Measurements from ENCODE around the gene PPP2R5C.

Gene PPP2R5C

DNA sequence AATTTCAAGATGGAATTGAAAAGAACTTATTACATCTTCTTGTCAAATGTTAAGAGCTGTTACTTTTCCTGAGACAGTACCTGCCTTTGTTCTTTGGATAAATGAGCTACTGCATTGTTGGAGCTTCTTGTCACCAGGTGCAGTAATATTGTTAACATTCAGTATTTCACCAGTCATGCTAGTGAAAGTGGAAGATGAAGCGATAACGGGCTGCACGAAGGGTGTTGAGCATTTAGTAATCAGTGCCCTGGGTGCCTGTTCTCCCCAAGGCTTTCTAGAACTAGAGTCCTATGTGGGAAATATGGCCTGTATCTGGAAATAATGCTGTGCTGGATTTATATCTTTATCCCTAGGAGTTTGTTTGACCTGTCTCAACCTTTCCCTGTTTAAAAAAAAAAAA, 83.2 kb downstream of the PPP2R5C start:
- no peak for DNase-seq

DNA sequence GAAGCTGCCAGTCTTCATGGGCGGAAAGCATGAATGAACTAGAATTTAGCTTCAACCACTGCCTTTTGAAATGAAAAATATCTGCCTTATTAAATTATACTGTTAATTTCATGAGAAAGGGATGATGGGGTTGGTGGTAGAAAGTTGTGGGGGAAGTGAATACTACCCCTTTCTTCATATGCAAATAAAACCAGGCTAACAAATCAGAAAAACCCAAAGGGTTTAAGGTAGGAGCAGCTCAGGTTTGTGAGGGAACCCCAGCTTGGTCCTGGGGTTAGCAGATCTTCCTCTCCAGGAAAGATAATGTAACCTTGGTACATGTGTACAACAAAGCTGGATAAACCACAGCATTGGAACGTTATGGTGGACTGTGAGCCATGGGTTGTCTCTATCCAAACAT, 84.0 kb downstream of the PPP2R5C start:
- DNase-seq = no peak

DNA sequence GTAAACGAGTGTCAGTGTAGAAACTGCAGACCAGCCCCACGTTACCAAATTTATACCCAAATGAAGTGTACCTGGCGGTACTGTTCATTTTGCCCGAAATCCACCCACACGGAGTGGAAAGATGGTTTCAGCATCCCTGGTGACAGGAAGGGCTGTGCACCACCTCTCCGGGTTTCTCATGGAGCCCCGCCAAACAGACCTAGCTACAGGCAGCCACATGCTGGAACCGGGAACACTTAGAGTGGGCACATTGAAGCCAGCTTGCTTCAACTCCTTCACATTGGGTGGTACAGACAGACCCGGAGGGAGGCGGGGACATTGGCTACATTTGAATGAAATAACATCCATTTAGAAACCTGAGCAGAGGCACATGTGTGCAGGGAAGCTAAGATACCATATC, 84.4 kb downstream of the PPP2R5C start:
- DNase-seq = no peak

DNA sequence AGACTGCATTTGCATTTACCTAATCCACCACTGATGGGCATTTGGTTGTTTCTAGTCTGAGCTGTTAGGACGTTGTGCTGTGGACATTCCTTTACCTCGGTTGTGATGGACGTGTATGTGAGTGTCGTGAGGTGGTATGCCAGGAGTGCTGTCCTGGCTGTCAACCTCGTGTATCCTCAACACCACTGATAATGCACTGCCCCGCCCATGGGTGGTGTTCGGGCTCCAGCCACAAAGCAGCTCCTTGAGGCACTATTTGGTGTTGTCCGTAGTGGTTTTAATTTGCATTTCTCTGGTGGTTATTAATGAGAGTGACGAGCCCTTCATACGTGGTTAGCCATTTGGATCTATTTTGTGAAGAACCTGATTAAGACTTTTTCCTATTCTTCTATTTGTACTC, 87.6 kb downstream of the PPP2R5C start:
- DNase-seq = no peak

DNA sequence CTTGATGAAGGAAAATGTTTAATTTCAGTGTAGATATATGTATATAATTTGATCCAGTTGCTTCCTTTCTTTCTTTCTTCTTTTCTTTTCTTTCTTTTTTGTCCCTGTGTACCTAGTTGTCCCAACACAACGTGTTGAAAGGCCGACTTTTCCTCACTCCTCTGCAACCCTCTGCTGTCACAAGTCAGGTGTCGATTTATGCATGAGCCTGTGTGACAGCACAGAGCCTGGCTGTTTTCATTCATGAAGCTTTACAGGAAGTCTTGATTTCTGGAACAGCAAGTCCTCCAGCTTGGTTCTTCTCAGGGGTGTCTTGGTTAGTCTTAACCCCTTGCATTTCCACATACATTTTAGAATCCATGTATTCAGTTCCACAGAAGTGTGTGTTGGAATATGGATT, 88.1 kb downstream of the PPP2R5C start:
- DNase-seq = no peak

DNA sequence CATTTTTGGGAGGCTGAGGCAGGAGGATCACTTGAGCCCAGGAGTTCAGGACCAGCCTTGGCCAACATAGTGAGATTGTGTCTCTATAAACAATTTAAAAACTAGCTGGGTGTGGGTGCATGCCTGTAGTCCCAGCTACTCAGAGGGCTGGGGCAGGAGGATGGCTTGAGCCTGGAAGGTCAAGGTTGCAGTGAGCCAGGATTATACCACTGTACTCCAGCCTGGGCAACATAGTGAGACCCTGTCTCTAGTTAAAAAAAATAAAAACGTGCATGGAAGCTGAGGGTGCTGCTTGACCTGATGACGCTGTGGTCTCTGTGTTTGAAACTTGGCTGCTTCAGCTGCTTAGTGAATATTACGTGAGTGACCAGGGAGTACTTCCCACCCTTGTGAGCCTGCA, 89.7 kb downstream of the PPP2R5C start:
- no peak for DNase-seq

DNA sequence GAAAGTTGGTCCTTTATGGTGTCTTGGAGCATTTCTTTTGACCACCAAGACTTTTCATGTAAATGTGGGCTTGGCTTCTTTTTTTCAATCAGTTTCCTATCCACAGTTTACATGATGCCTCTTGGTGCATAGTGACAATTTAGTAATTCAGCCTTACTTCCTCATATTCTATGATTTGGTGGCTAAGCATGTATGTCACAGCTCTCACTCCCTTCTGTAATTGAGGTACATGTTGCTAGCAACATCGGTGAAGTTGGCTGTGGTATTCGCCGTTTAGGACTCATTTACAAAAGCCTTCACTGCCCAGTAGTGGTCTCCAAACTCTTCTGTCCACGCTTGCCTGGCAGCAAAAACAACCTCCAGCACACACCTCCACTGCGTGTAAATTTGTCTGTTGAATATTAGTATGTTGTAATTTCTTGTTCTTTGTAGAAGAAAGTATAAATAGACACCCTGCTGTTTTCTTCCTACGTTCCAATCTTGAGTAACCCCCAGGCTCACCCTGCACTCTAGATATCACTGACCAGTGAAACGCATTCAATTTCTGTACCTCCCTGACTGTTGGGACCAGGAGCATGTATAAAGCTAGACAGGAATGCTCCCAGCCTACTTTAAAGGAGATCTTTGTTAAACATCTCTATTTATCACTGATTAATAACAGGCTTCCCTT, 90.4 kb downstream of the PPP2R5C start:
- DNase-seq = no peak

DNA sequence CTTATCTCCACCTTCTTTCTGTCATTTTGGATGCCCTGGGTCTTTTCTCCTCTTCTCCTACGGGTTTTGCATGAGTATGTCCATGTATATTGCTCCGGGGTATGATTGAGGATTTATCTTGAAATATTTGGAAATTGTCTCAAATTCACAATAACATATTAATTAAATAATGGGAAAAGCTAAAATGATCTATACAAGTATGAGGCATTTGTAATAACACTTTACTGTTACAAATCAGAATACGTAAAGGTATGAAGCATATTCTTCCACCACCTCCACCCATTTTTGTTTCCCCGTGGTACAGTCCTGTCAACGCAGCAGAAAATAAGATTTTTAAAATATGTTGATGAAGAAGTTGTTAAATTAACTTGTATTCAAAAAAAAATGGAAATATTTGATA, 91.3 kb downstream of the PPP2R5C start:
- DNase-seq = no peak

DNA sequence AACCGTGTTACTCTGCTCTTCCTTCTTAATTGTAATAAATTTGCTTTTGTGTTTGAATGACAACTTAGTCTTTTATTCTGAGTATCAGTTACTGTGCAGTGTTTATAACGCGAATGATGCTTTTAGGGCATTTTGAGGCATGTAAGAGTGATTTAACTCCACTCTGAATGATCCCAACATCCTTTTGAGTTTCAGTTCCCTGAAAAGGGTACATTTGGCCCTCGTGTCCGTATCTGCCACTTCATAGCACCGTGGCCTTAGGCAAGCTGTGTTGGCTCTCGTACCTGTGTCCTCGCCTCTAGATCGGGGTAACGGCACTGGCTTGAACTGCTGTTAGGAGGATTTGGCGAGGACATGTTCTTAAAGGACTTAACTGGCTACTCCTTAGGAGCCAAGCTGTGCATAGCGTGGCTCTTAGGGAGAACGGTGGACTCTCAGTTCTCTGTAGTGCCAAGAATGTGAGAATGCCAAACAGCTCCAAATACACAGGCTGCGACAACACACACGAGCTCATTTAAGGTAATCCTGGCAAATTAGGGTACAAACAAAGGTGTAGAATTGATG, 92.0 kb downstream of the PPP2R5C start:
- DNase-seq = no peak

DNA sequence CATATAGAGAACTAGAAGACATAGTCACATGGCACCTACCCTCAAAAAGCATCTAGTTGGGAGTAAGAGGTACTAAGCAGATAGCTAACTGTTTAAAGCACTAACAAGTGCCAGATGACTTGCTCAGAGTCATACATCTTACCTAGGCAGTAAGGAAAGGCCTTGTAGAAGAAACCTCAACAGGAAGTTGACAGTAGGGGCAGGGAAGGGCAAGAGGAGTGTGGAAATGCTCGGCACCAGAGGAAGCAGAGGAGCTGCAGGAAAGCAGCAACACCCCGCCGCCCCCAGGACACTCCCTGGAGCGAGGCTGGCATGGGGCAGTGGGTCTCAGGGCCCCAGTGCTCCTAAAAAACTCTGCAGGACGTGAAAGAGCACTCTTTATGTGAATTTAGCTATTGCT, 92.9 kb downstream of the PPP2R5C start:
- DNase-seq = no peak

DNA sequence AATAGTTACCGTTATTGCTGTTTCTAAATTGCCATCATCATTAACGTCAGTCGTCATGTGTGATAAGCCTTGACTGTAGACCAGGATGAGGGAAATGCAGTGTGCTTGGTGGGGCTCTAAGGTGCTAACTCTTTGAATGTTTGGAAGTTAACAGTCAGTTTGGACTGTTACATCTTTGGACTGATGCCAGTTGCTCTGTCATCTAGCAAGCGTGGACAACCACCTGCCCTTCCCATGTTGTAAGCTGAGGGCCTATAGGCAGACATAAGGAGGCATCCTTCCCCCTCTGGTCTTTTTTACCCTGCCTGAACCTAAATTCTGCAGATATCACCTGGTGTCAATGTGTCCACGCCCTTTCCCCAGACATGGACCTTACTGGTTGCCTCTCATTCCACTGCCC, 94.4 kb downstream of the PPP2R5C start:
- no peak for DNase-seq

DNA sequence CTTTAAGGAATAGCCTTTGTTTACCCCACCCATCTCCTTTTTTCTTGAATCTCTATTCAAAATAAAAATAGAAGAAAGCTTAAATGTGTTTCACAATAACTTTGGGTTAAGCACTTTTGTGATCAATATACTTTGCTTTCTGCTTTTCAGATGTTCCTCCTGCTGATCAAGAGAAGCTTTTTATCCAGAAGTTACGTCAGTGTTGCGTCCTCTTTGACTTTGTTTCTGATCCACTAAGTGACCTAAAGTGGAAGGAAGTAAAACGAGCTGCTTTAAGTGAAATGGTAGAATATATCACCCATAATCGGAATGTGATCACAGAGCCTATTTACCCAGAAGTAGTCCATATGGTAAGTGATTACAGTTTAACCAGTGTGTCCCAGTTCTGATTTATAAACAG, 95.0 kb downstream of the PPP2R5C start:
- no peak for DNase-seq

DNA sequence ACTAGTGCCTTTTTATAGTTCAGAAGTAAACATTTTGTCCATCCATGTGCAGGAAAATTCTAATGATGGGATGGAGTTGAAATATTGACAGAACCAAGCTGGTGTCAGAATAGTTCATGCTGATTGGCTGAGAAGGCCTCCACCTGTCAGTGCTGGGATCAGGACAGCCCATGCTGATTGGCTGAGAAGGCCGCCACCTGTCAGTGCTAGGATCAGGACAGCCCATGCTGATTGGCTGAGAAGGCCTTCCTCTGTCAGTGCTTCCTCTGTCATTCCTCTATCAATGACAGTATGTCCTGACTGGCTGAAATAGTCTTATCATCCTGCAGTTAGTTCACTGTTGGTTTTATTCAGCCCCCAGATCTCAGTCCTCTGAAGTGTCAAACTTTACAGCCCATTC, 95.7 kb downstream of the PPP2R5C start:
- DNase-seq = peak; percentile 43

DNA sequence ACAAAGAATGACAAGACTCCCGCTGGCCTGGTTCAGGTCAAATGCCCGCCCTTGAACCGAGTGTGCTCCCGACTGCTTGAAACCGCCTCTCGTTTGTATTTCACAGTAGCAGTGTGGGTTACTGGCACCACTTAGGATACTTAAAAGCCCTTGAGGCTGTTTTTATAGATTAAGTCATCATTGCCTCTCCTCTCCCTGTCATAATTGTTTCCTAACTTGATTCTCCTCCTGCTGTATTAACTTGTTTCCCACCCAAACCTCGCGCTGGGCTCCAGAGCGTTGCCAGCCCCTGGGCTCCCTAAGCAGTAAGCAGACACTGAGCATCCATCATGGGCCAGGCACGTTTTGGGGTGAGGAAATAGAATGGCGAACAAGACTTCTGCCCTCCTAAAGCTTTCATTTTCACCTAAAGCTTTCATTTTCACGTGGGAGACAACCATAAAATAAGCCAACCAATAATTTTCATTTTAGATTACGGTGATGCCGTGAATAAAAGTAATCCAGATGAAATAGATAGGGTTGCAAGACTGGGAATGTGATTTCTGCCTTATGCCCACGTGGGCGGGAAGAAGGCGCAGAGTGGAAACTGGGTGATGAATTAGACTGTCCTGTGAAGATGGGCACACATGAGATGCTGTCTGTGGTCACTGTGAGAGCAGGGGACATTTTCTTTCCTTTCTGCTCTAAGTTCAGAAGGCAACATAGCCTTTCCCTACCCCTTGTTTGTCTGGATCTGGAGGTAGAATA, 97.5 kb downstream of the PPP2R5C start:
- peak; percentile 52 for DNase-seq

DNA sequence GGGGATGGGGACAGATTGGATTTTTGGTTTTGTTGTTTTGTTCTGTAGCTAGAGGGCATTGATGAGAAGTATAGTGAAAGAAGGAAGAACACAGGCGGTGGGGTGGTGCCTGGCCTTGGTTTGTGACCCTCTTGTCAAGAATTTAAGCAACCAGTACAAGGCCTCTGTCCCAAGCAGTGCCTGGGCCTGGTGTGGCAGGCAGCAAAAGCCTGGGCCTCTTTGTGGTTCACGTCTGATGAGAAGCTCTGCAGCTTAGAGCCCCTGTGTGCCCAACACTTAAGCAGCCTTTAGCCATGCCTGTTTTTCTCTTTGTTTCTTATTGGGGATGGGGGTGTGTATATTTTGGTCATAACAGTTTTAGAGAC, 98.0 kb downstream of the PPP2R5C start:
- DNase-seq = peak; percentile 53

DNA sequence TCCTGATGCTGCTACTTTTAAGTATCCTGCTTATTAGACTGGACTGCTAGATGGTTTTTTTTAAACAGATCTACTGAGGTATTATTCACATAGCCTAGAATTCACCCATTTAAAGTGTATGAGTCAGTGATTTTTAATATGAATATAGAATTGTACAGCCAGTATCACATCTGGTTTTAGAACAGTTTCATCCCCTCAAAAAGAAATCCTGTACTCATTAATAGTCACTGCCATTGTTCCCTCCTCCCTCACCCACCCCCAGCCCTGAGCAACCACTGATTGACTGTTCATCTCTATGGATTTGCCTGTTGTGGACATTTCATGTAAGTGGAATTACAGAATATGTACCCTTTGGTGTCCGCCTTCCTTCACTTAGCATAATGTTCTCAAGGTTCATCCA, 98.4 kb downstream of the PPP2R5C start:
- DNase-seq = no peak

DNA sequence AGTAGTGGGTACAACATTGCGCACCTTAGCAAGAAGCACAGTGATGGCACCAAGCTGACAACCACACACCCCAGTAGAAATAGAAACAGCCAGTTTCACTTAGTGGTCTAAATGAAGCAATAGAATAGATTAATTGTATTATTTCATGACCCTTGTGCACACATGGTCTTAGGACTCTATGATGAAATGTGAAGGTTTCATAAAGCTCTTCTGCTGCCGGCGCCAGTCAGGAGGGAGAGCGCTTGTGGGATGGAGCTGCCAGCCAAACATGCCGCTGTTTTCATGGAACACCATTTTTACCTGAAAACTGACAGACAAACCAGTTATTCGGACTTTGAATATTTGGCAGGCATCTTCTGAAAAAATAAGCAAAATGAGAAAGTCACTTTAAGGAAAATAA, 100.0 kb downstream of the PPP2R5C start:
- no peak for DNase-seq

DNA sequence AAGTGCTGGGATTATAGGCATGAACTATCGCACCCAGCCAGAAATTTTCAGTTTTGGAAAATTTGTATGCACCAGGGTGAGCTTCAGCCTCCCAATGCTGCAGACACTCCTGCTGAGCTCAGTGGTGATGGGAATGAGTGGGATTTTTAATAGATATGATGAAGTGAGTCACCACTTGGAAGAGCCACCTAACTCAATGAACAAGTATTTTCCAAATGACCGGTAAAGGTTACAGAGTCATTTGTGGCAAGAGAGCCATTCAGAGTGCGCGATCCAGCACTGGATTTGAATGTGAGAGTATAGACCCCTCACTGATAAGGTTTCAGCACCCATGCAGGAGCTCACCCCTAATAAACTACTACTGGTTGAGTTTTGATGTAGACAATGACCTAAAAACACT, 100.7 kb downstream of the PPP2R5C start:
- no peak for DNase-seq

DNA sequence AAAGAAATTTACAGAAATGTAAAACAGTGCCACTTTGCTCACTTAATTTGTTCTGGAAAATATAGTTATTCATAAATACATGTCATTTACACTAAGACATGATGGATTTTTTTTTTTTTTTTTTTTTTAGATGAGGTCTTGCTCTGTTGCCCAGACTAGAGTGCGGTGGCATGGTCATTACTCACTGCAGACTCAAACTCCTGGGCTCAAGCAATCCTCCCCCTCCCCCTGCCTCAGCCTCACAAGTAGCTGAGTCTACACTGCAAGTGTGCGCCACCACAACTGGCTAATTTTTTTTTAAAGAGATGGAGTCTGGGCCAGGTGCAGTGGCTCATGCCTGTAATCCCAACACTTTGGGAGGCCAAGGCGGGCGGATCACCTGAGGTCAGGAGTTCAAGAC, 101.2 kb downstream of the PPP2R5C start:
- no peak for DNase-seq

DNA sequence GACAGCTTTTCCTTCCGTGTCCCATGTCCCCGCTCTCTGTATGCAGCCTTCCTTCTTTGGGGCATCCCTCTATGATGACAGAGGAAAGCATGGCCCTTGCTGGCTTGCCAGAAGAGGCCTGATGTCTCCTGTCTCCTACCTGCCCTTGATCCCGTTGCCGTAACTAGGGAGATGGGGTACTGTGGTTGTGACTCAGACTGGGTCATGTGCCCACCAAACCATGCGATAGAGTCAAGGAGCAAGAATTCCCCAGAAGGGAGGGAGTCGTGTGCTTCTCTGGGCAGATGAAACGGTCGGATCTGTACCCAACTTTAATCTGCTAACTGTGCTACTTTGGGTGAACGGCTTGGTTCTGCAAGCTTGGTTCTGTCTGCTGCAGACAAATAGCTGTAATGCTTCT, 103.8 kb downstream of the PPP2R5C start:
- no peak for DNase-seq

DNA sequence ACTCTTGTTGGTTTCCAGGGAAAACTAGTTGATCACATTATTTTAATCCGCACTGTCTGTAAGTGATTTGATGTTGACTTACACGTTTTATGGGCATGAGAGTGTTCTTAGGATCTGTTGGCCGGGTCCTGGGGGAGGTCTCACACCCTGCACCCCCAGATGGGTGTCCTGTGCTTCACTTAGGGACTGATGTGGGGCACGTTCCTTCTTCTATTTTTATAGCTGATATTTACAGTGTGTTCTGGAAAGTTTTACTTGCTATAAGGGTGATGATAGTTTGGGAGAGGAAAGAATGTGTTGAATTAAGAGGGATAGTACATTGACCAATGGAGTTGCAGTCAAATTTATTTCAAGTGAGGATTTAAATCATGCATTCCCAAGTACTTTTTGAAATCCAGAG, 106.3 kb downstream of the PPP2R5C start:
- no peak for DNase-seq

DNA sequence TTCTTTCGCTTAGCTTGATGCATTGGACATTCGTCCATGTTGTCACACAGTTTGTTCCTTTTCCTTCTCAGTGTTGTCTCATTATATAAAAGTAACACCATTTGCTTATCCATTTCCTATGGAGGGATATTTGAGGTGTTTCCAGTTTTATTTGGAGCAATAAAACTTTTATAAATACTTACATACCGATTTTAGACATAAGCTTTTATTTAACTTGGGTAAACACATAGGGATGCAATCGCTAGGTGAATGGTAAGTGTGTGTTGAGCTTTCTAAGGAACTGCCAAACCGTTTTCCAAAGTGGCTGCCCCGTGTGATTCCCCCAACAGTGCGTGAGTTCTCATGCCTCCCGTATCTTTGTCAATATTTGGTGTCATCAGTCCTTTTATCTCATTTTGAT, 107.7 kb downstream of the PPP2R5C start:
- DNase-seq = no peak

DNA sequence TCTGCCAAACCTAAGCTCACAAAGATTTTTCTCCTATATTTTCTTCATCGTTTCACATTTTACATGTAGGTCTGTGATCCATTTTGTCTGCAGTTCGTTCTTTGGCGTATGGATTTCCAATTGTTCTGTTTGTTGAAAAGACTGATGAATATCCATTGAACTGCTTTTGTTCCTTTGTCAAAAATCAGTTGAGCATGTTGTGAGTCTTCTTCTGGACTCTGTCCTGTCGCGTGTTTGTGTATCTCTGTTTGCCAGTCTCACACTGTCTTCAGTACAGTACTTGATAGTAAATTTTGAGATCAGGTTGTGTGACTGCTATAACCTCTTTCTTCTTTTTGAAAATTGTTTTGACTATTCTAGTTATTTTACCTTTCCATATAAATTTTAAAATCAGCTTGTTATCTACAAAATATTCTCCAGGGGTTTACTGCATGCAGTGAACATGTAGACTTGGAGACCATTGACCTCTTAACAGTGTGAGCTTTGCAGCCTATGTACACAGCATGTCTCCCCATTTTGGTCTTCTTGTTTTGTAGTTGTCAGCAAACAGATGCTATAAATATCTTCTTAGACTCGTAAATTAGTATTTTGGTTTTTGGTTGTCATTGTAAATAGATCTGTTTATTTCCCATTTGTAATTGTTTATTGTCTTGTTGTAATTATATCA, 108.9 kb downstream of the PPP2R5C start:
- DNase-seq = no peak

DNA sequence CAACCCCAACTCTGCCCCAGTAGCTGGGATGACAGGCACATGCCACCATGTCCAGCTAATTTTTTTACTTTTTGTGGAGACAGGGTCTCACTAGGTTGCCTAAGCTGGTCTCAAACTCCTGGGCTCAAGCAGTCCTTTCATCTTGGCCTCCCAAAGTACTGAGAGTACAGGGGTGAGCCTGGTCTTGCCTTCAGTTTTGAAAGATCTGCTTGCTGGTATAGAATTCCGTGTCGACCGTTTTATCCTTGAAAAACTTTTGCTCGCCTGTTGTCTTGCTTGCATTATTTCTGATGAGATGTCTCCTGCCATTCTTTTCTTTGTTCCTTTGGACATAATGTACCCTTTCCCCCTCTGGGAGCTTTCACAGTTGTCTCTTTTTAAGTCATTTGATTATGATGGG, 110.8 kb downstream of the PPP2R5C start:
- no peak for DNase-seq
